ENCODE results near the gene RAD18. TPM values are rescaled to one million over a fixed set of nuclear protein-coding genes. Genes with fewer than 3 reads are reported as not detected.

Gene RAD18
- total RNA-seq, 2 donors from 2014 or later = 3.0 to 7.2 TPM

DNA sequence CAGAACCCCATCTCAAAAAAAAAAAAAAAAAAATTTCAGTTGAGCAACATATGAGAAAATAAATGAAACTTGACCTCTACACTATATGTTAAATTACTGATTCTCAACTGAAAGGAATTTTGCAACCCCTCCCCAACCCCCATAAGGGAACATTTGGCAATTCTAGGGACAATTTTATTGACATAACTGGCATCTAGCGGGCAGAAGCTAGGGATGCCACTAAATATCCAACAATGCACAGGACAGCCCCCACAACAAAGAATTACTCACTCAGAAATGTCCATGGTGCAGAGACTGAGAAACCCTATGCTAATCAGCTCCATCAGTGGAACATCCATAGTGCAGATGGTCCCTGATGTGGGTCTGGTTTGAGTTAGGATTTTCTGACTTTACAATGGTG lies 135.6 kb downstream of the RAD18 start:
- Histone ChIP-seq H3K4me3 (no peak overlapping the region), H3K9me3 (no peaks in the 10 kb centered on the region), H3K27me3 (replicated peaks; ENCODE audit: insufficient read depth) (no peaks in the 10 kb centered on the region), H3K36me3 (no peaks in the 10 kb centered on the region), H3K4me1 (ENCODE audit: control insufficient read depth in 1 of 2, low read depth in 2 of 2) (no peaks in the 10 kb centered on the region), H3K27ac (no peak overlapping the region)
- TF ChIP-seq, protein P1, sequence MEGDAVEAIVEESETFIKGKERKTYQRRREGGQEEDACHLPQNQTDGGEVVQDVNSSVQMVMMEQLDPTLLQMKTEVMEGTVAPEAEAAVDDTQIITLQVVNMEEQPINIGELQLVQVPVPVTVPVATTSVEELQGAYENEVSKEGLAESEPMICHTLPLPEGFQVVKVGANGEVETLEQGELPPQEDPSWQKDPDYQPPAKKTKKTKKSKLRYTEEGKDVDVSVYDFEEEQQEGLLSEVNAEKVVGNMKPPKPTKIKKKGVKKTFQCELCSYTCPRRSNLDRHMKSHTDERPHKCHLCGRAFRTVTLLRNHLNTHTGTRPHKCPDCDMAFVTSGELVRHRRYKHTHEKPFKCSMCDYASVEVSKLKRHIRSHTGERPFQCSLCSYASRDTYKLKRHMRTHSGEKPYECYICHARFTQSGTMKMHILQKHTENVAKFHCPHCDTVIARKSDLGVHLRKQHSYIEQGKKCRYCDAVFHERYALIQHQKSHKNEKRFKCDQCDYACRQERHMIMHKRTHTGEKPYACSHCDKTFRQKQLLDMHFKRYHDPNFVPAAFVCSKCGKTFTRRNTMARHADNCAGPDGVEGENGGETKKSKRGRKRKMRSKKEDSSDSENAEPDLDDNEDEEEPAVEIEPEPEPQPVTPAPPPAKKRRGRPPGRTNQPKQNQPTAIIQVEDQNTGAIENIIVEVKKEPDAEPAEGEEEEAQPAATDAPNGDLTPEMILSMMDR (IDR thresholded peaks at IDR 0.05) = no peak
- DNase-seq (ENCODE audit: low spot score) (no peak), ATAC-seq (ENCODE audit: insufficient number of reproducible peaks, low FRiP score, low read depth) (no peak)

Other genes starting within 250 kb of the RAD18 start
- not detected for gene CAV3, start 229.7 kb downstream of the RAD18 start, total RNA-seq
- gene OXTR, start 193.9 kb downstream of the RAD18 start, total RNA-seq = 10 to 100 TPM in 1 of 2 donors, 1 to 10 TPM in 1; 2.3 to 55.1 TPM